ENCODE measurements around the gene LSM2.

LSM2 gene

GRCh38 chr6:31776989-31777666 lies 29.6 kb downstream of the LSM2 start, which contains the start of gene VWA7:
TSS of gene VWA7 (minus strand) at chr6:31777328. CDS start at chr6:31776779, 549 bp downstream.
- no peak for DNase-seq (ENCODE audit: low spot score)

GRCh38 chr6:31776485-31776988 lies 30.2 kb downstream of the LSM2 start:
- DNase-seq (ENCODE audit: low spot score) = no peak

- no peak for DNase-seq (ENCODE audit: low spot score)
Observed at GRCh38 chr6:31775633-31776484, 30.9 kb downstream of the LSM2 start.

DNA sequence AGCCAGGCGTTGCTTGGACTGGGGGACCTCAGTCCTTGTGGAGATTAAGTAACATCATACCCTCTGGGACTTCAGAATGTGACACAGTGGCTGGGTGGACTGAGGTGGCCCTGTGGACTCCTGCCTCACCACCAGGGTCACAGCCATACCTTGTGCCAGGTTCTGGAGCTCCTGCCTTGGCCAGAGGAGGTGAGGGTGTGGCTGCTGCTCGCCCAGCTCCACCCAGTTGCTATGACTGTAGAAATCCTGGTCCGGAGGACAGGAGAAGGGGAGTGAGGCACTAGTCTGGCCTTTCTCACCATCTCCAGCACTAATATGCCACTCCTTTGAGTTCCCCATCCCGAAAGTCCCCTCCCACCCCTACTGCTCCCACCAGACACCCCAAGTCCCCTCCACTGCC lies 31.6 kb downstream of the LSM2 start:
- no peak for DNase-seq (ENCODE audit: low spot score)

GRCh38 chr6:31771992-31772358 lies 34.8 kb downstream of the LSM2 start:
- DNase-seq (ENCODE audit: low spot score) = no peak

DNA sequence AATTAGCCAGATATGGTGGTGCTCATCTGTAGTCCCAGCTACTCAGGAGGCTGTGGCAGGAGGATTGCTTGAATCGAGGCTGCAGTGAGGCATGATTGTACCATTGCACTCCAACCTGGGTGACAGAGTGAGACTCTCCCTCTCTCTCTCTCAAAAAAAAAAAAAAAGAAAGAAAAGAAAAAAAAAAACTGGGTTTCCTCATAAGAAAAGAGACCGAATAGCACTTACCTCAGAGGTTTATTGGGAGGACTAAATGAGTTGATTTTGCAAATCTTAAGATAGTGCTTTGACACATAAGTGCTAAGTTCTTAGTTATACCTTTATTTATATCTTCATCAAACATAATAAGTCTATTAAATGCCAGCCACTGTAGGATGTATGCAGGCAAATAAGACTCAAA lies 35.9 kb downstream of the LSM2 start:
- DNase-seq (ENCODE audit: low spot score) = no peak

DNA sequence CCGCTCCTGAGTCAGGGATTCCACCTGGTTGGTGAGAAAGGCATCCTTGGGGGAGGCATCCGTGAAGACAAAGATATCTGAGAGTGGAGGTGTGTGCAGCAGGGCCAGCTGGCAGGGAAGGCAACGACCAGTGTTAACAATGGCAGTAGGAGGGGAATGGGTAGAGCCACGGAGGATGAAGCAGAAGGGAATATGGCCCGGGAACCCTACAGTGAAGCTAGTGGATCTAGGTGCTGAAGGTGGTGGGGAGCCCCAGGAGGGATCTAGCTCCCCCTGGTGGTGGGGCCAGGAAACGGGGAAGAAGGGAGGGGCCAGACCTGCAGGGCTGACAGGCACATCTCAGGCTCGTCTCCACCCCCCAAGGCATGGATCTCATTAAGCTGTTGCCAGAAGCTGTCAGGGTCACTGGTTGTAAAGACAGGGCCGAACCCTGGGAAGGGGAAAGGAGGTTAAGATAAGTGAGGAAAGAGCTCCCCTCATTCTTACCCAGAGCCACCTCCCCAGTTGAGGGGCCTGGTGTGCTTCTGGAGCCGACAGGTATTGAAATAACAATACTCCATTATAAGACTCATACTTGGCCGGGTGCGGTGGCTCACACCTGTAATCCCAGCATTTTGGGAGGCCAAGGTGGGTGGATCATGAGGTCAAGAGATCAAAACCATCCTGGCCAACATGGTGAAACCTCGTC lies 36.9 kb downstream of the LSM2 start:
- DNase-seq (ENCODE audit: low spot score) = no peak

- DNase-seq (ENCODE audit: low spot score) = peak; percentile 34
Observed at GRCh38 chr6:31768363-31769257, 38.2 kb downstream of the LSM2 start.

GRCh38 chr6:31767096-31767645 lies 39.6 kb downstream of the LSM2 start:
- no peak for DNase-seq (ENCODE audit: low spot score)

DNA sequence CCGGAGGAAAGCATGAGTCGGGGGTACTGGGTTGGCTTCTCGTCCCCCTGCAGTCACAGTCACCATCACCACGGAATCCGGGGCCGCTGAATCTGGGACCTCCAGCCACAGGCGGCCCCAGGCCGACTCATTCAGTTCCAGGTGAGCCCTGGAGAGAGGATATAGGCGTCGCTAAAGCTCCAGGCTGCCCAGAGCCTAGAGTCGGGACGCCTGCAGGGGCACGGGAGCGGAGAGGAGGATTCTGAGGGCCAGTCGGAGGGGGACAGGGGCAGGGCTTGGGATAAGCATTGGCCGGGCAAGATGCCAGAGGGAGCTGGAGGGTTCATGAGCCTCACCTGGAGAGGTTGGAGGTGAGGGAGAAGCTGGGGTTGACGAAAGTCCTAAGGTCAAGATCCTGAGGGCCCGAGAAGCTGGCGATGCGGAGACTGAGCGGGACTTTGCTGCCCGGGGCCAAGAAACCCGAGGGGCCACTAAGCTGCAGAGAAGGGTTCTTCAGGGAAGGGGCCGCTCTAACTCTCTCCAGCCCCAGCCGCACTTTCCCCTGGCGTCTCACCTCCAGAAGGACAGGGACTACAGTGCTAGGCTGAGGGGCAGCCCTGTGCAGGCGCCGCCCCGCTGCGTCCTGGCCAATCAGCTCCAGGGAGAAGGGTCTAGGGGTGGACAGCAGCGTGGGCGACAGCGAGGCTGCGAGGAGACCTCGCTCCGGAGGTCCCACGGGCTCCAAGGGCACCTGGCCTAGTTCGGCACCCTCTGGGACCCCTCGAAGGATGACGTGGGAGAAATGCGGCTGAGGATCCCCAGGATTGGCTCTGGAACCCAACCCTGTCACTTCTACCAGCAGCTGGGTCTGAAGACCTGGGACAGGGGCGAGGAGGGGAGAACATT lies 40.6 kb downstream of the LSM2 start:
- no peak for DNase-seq (ENCODE audit: low spot score)

GRCh38 chr6:31765559-31765909 lies 41.2 kb downstream of the LSM2 start:
- no peak for DNase-seq (ENCODE audit: low spot score)

GRCh38 chr6:31764198-31764597 lies 42.6 kb downstream of the LSM2 start:
- DNase-seq (ENCODE audit: low spot score) = no peak

DNA sequence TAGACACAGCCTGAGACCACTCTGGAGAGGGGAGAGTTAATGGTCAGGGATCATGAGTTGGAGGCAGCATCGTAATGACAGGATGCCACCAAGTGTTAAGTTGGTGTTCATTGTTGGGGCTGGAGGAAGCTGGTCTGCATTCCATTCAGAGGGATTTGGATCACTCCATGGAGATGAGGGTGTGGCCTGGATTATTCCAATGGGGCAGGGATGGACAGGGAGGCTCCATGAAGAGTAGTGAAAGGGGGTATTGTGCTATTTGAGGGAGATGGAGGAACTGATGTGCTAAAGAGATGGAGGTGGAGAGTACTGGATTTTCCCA lies 43.2 kb downstream of the LSM2 start:
- DNase-seq (ENCODE audit: low spot score) = no peak

DNA sequence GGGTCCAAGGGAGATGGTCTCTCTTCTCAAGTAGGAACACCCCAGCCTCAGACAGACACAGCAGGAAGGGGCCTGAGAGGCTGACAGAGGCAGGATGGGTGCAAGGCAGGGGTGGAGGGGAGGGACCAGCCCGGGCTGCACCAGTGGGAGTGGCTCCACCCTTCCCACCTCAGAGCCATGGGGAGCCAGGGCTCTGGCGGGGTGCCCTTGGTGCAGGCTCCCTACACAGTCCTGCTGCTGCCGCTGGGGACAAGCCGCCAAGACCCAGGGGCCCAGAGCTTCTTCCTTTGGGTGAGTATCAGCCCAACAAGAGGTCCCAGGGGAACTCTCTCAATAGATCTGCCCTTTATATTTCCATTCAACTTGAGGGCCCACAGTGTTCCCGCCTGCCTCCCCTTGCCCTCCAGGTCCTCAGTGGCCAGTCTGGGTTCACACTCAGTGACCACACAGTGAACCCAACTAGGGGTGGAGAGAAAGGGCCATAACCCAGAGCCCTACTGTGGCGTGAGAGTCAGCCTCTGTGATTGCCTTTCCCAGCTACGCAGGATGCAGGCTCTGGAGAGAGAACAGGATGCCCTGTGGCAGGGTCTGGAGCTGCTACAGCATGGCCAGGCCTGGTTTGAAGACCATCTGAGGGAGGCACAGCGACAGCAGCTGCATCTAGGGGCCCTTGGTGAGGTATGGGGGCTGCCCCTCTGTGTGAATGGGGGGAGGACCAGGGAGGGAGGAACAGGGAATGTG lies 43.7 kb downstream of the LSM2 start:
- DNase-seq (ENCODE audit: low spot score) = no peak

- no peak for DNase-seq (ENCODE audit: low spot score)
Observed at GRCh38 chr6:31762356-31762755, 44.4 kb downstream of the LSM2 start, which contains the start of gene SAPCD1. TSS of gene SAPCD1 (plus strand) at chr6:31762656. CDS start at chr6:31763055, 399 bp downstream.

GRCh38 chr6:31761343-31761742 lies 45.4 kb downstream of the LSM2 start:
- no peak for DNase-seq (ENCODE audit: low spot score)

DNA sequence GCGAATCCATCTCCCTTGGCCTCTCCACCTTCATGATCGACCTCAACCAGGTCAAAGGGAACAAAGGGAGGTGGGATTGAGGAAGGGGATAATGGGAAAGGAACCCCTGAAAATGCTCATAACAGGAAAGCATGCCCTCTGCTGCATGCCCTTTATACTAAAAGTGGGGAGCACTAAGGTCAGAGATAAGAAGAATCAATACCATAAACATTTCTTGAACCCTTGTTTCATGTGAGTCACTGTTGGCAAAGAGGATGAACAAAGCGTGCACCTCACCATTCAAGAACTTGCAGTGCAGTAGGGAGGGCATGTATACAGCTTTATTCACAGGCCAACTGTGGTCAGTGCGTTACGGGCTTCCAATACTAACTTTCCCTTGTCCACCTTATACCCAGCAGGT lies 46.0 kb downstream of the LSM2 start:
- no peak for DNase-seq (ENCODE audit: low spot score)

DNA sequence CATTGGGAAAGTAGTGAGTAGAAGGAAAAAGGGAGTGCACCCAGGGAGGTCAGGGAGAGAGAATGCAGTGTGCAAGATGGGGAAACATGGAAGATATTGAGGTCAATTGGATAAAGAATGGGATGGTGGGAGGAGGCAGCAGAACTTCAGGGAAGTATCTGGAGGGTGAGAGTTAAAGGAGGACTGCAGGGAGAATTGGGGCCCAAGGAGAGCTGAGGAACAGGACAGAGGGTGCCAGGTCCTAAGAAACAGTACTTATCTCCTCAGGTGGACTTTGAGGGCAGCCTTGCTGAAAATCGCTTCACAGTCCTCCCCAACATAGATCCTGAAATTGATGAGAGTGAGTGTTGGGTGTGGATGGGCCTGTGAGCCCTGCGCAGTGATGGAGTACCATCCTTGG lies 48.5 kb downstream of the LSM2 start:
- DNase-seq (ENCODE audit: low spot score) = no peak

DNA sequence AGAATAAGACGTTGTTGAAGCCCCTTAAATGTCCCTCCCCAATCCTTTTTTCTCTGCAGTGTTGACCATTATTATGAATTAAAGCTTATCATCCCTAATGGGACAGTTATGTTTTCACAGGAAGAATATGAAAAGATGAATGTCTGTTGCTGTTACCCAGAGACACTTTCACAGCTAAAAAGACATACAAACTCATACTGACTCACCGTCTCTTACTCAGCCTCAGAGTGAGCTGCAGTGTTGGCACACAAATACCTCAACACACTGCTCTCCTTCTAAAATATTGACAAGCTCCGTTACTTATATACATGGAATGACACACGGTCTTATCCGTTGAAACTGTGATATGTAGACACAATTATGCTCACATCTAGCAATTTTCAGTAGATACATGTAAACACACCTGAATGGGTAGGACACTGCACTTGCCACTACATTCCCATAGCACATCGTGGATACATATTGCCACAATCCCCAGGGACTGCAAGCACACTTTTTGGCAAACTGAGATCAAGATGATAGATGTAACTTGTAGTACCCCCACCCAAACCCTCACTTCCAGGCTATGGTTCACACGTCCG lies 53.9 kb downstream of the LSM2 start:
- DNase-seq (ENCODE audit: low spot score) = no peak

All from globus pallidus (tissue), 1 donor.